ENCODE measurements around the gene NREP. TPM values are rescaled to one million over a fixed set of nuclear protein-coding genes. Genes with fewer than 3 reads are reported as not detected.

The NREP gene
- total and polyA plus RNA-seq, 10 donors = 12.9 to 54.5 (median 32.9) TPM

DNA sequence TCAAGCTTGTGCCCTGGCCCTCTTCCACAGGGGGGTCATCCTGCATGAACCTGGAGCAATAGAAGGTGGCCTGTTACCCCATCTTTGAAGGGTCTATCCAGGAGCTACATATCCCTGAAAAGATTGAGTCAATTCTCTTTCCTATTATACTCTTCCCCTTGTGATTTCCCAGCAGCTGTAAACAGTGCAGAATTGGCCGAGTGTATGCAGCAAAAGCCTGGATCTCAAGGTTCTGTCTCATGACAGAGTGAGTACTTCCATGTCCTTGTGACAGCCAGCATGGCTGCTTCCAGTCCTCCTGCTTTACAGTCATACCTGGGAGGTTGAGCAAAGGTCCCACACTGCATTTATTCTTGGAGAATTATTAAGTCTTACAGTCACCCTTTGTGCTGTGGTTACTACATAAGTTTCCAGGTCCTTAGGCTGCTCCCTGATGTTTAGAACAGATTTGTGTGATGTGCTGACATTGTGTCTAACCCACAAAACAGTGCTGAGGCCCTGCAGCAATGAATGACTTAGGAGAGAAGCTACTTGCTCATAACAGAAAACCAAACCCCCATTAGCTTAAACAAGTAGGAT, 67.5 kb downstream of the NREP start:
- no peak overlapping the region for H3K27ac ChIP-seq
- no peaks in the 10 kb centered on the region for H3K27me3 ChIP-seq (replicated peaks in 1 of 7)
- DNase-seq = no peak
- intact Hi-C loops (cut with DNase I; ENCODE audit: low total_unique reads) = no loop called here
- H3K4me1 ChIP-seq = no peaks in the 10 kb centered on the region
- H3K4me3 ChIP-seq = no peak overlapping the region
- WGBS, 5 donors = 71 to 93% (median 89%) methylated on average over 1 of the region's 1 CpG
- H3K9me3 ChIP-seq = no peaks in the 10 kb centered on the region
- TF ChIP-seq CTCF (IDR thresholded peaks at IDR 0.05 in 8 of 11, conservative IDR thresholded peaks at IDR 0.05 in 3 of 11) = no peak
- TF ChIP-seq POLR2AphosphoS5 (IDR thresholded peaks at IDR 0.05) = no peak
- no peak for TF ChIP-seq POLR2A (IDR thresholded peaks at IDR 0.05)
- no peaks in the 10 kb centered on the region for H3K36me3 ChIP-seq

DNA sequence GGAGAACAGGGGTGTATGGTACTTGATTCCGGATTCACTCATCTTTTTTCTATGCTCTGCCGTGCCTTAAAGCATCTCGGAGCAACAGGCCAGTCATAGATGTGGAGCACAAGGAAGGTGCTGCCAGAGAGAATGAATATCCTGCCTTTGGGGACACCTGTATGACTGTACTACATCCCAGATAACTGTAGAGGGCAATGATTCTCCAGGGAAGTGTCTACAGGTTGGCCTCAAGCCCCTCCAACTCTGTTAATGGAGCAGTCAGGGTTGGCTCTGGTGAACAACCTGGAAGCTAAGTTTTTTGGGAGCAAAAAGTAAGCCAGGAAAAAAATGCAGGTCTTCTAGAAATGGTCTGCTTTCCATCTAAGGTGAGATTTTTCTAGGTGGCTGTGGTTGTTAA, 71.0 kb downstream of the NREP start:
- 94 to 100% (median 99%) methylated on average over 3 of the region's 3 CpGs for WGBS, 5 donors
- Histone ChIP-seq H3K27me3 (replicated peaks in 1 of 7) (no peaks in the 10 kb centered on the region), H3K4me1 (no peaks in the 10 kb centered on the region), H3K4me3 (no peak overlapping the region), H3K36me3 (no peaks in the 10 kb centered on the region), H3K27ac (no peak overlapping the region), H3K9me3 (no peaks in the 10 kb centered on the region)
- TF ChIP-seq POLR2AphosphoS5 (IDR thresholded peaks at IDR 0.05) (no peak), POLR2A (IDR thresholded peaks at IDR 0.05) (no peak), CTCF (IDR thresholded peaks at IDR 0.05 in 8 of 11, conservative IDR thresholded peaks at IDR 0.05 in 3 of 11) (no peak)
- intact Hi-C loops (cut with DNase I; ENCODE audit: low total_unique reads) = no loop called here
- no peak for DNase-seq

GRCh38 chr5:111682641-111683040, 74.4 kb downstream of the NREP start:
- no peak for DNase-seq
- Histone ChIP-seq H3K27ac (no peak overlapping the region), H3K27me3 (replicated peaks in 1 of 7) (no peaks in the 10 kb centered on the region), H3K36me3 (no peaks in the 10 kb centered on the region), H3K4me3 (no peak overlapping the region), H3K4me1 (no peaks in the 10 kb centered on the region), H3K9me3 (no peaks in the 10 kb centered on the region)
- WGBS, 5 donors = 90 to 96% (median 94%) methylated on average over 6 of the region's 6 CpGs
- TF ChIP-seq POLR2A (IDR thresholded peaks at IDR 0.05) = no peak
- no peak for TF ChIP-seq POLR2AphosphoS5 (IDR thresholded peaks at IDR 0.05)
- TF ChIP-seq CTCF (IDR thresholded peaks at IDR 0.05 in 8 of 11, conservative IDR thresholded peaks at IDR 0.05 in 3 of 11) = no peak
- intact Hi-C loops (cut with DNase I; ENCODE audit: low total_unique reads) = no loop called here

GRCh38 chr5:111682121-111682520, 74.9 kb downstream of the NREP start:
- intact Hi-C loops (cut with DNase I; ENCODE audit: low total_unique reads) = no loop called here
- Histone ChIP-seq H3K36me3 (no peaks in the 10 kb centered on the region), H3K27ac (no peak overlapping the region), H3K9me3 (no peaks in the 10 kb centered on the region), H3K27me3 (replicated peaks in 1 of 7) (no peaks in the 10 kb centered on the region), H3K4me1 (no peaks in the 10 kb centered on the region), H3K4me3 (no peak overlapping the region)
- no peak for TF ChIP-seq POLR2AphosphoS5 (IDR thresholded peaks at IDR 0.05)
- TF ChIP-seq CTCF (IDR thresholded peaks at IDR 0.05 in 8 of 11, conservative IDR thresholded peaks at IDR 0.05 in 3 of 11) = no peak
- TF ChIP-seq POLR2A (IDR thresholded peaks at IDR 0.05) = no peak
- WGBS, 5 donors = 84 to 93% (median 85%) methylated on average over 6 of the region's 6 CpGs
- DNase-seq = no peak

Data from spleen (tissue), 11 donors.